ENCODE results near the gene RNPS1. TPM values are rescaled to one million over a fixed set of nuclear protein-coding genes. Genes with fewer than 3 reads are reported as not detected.

RNPS1 gene
- total RNA-seq, 1 donor from 2014 or later, result 73.5 TPM

DNA sequence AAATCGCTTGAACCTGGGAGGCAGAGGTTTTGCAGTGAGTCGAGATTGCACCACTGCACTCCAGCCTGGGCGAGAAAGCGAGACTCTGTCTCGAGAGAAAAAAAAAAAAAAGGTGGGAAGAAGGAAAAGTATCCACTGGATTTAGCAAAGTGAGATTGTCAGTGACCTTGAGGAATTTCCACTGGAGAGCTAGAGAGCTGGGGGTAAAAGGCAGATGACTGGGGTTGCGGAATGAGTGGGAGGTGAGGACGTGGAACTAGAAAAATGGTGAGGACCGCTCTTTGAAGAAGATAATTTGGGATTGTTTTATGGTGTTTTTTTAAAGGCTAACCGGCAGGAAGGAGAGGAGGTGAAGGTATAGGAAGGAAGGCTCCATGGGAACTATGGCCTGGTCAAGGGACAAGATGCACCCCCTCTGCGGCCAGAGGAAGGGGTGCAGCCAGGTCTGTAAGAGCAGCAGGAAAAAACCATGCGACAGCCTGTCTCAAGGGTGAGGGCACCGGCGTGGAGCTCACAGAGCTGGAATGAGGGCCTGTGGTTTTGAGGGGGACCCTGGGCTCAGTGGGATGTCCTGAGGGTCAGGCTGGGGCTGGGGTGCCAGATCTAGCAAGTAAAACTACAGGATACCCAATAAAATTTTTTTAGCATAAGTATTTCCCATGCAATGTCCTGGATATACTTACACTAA is 63.4 kb downstream of the RNPS1 start:
- H3K27me3 ChIP-seq (ENCODE audit: control insufficient read depth, insufficient read depth, low read length), result no peaks in the 10 kb centered on the region
- FAIRE-seq (no peak), DNase-seq (ENCODE audit: low read depth) (no peak)
- H3K36me3 ChIP-seq (ENCODE audit: control insufficient read depth, insufficient read depth, low read length), result peaks cover 14% of the 10 kb centered on the region
- TF ChIP-seq, protein P1, sequence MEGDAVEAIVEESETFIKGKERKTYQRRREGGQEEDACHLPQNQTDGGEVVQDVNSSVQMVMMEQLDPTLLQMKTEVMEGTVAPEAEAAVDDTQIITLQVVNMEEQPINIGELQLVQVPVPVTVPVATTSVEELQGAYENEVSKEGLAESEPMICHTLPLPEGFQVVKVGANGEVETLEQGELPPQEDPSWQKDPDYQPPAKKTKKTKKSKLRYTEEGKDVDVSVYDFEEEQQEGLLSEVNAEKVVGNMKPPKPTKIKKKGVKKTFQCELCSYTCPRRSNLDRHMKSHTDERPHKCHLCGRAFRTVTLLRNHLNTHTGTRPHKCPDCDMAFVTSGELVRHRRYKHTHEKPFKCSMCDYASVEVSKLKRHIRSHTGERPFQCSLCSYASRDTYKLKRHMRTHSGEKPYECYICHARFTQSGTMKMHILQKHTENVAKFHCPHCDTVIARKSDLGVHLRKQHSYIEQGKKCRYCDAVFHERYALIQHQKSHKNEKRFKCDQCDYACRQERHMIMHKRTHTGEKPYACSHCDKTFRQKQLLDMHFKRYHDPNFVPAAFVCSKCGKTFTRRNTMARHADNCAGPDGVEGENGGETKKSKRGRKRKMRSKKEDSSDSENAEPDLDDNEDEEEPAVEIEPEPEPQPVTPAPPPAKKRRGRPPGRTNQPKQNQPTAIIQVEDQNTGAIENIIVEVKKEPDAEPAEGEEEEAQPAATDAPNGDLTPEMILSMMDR (IDR thresholded peaks at IDR 0.05; ENCODE audit: insufficient read depth, low read length, severe bottlenecking), result no peak
- H3K4me3 ChIP-seq (ENCODE audit: low read depth, low read length), result peak overlapping the region; percentile 65

Other genes with a start within 250 kb of the RNPS1 start
- 0.13 TPM in 1 of 2 replicates, not detected in the other for gene NPW, start 248.3 kb downstream of the RNPS1 start, total RNA-seq
- 15.8 and 20.1 TPM in 2 replicates for gene NHERF2, start 241.2 kb downstream of the RNPS1 start, total RNA-seq
- 18.6 and 44.0 TPM in 2 replicates for gene NTHL1, start 220.3 kb downstream of the RNPS1 start, total RNA-seq
- 25.0 and 34.7 TPM in 2 replicates for gene TSC2, start 220.1 kb downstream of the RNPS1 start, total RNA-seq
- 56.1 and 114 TPM in 2 replicates for gene PKD1, start 132.2 kb downstream of the RNPS1 start, total RNA-seq
- gene RAB26, start 119.5 kb downstream of the RNPS1 start, total RNA-seq, result 0.26 and 0.90 TPM in 2 replicates
- 47.4 and 50.2 TPM in 2 replicates for gene TRAF7, start 112.3 kb downstream of the RNPS1 start, total RNA-seq
- gene CASKIN1, start 71.5 kb downstream of the RNPS1 start, total RNA-seq, result under 0.01 and 1.8 TPM in 2 replicates
- gene MLST8, start 62.7 kb downstream of the RNPS1 start, total RNA-seq, result 10.9 and 11.6 TPM in 2 replicates
- 0.53 and 1.2 TPM in 2 replicates for gene BRICD5, start 57.3 kb downstream of the RNPS1 start, total RNA-seq
- gene PGP, start 53.3 kb downstream of the RNPS1 start, total RNA-seq, result 9.1 and 9.5 TPM in 2 replicates
- gene E4F1, start 44.5 kb downstream of the RNPS1 start, total RNA-seq, result 26.6 and 34.4 TPM in 2 replicates
- gene DNASE1L2, start 31.7 kb downstream of the RNPS1 start, total RNA-seq, result under 0.01 and 0.64 TPM in 2 replicates
- 87.8 and 140 TPM in 2 replicates for gene ECI1, start 16.5 kb downstream of the RNPS1 start, total RNA-seq
- under 0.01 and 0.51 TPM in 2 replicates for gene ABCA3, start 72.6 kb upstream of the RNPS1 start, total RNA-seq
- 3.9 and 5.4 TPM in 2 replicates for gene CCNF, start 161.3 kb upstream of the RNPS1 start, total RNA-seq
- 0.53 and 0.64 TPM in 2 replicates for gene TEDC2, start 192.0 kb upstream of the RNPS1 start, total RNA-seq
- gene NTN3, start 203.2 kb upstream of the RNPS1 start, total RNA-seq, result under 0.01 TPM in 1 of 2 replicates, not detected in the other
- 4.7 and 5.4 TPM in 2 replicates for gene TBC1D24, start 207.0 kb upstream of the RNPS1 start, total RNA-seq
- gene ATP6V0C, start 245.8 kb upstream of the RNPS1 start, total RNA-seq, result 7.9 and 13.2 TPM in 2 replicates